GM19397 (cell line): ENCODE data around the gene FMOD.
"Not testable (repeated sequence)": the region's sequence is repeated elsewhere in the genome, so short reads cannot be mapped to it uniquely, and the experiment has no call there.

Source experiments
- ATAC-seq: cut with Tn5 transposase; IDR thresholded peaks from one replicate; pipeline ENCODE4 v1.9.1; 2021; ENCODE audit warnings: mild to moderate bottlenecking, moderate library complexity; ENCODE audit not compliant: unreplicated experiment

The FMOD gene

GRCh38 chr1:203327684-203328457, 23.1 kb downstream of the FMOD start:
- ATAC-seq = peak; percentile 18

- ATAC-seq = peak; percentile 70
Measured at GRCh38 chr1:203326830-203327683, 23.9 kb downstream of the FMOD start.

- ATAC-seq = no peak
Measured at GRCh38 chr1:203325418-203326091, 25.4 kb downstream of the FMOD start.

GRCh38 chr1:203325026-203325417, 25.9 kb downstream of the FMOD start:
- no peak for ATAC-seq

GRCh38 chr1:203324105-203325025, 26.6 kb downstream of the FMOD start:
- ATAC-seq = no peak

- ATAC-seq = no peak
Measured at GRCh38 chr1:203323587-203323986, 27.3 kb downstream of the FMOD start.

- ATAC-seq = no peak
Measured at GRCh38 chr1:203322500-203323179, 28.3 kb downstream of the FMOD start.

GRCh38 chr1:203321273-203322052, 29.5 kb downstream of the FMOD start:
- no peak for ATAC-seq

- ATAC-seq = peak; percentile 58
Measured at GRCh38 chr1:203320591-203321272, 30.2 kb downstream of the FMOD start.

GRCh38 chr1:203318229-203318517, 32.7 kb downstream of the FMOD start:
- ATAC-seq = no peak

- no peak for ATAC-seq
Measured at GRCh38 chr1:203317429-203318228, 33.3 kb downstream of the FMOD start.

- ATAC-seq = no peak
Measured at GRCh38 chr1:203316626-203317093, 34.3 kb downstream of the FMOD start.

- ATAC-seq = not testable (repeated sequence)
Measured at GRCh38 chr1:203314025-203314759, 36.7 kb downstream of the FMOD start.

- no peak for ATAC-seq
Measured at GRCh38 chr1:203311368-203312301, 39.3 kb downstream of the FMOD start.

- no peak for ATAC-seq
Measured at GRCh38 chr1:203308923-203309331, 42.0 kb downstream of the FMOD start.

- ATAC-seq = no peak
Measured at GRCh38 chr1:203308328-203308922, 42.5 kb downstream of the FMOD start.
